HepG2 (cell line): ENCODE measurements around the gene MATK. TPM values are rescaled to one million over a fixed set of nuclear protein-coding genes. Genes with fewer than 3 reads are reported as not detected.
A peak's percentile ranks its signal among the peaks of the same experiment; 100 is the strongest.

Experiments
- ATAD3A ChIP-seq: sonication (generic); formaldehyde crosslinking; IDR thresholded peaks from 2 replicates; pipeline ENCODE4 v1.4.0; 2020; ENCODE audit warnings: missing genetic modification reagents
- GTF3A ChIP-seq: sonication (generic); formaldehyde crosslinking; conservative IDR thresholded peaks from 2 replicates; pipeline ENCODE4 v1.4.0; 2020; ENCODE audit warnings: mild to moderate bottlenecking, missing genetic modification reagents
- MED8 ChIP-seq: sonication (generic); formaldehyde crosslinking; IDR thresholded peaks from 2 replicates; pipeline ENCODE4 v1.8.1; 2023; ENCODE audit warnings: mild to moderate bottlenecking, missing genetic modification reagents; ENCODE audit not compliant: insufficient replicate concordance
- MZF1 ChIP-seq: sonication (generic); formaldehyde crosslinking; IDR thresholded peaks from 2 replicates; pipeline ENCODE4 v1.8.1; 2023; ENCODE audit warnings: mild to moderate bottlenecking, missing genetic modification reagents, borderline replicate concordance
- NR2F6 ChIP-seq, 2 experiments: IDR thresholded peaks; 2 replicates each; pipeline ENCODE4 v1.6.1; 2016; ENCODE audit warnings: antibody characterized with exemption in 1 of 2, mild to moderate bottlenecking in 1 of 2
- RBM39 ChIP-seq: fragments of 200-400 bp; formaldehyde crosslinking; IDR thresholded peaks from one replicate; pipeline ENCODE4 v1.6.1; 2018; ENCODE audit warnings: antibody characterized with exemption, mild to moderate bottlenecking, low read depth, low read length; ENCODE audit not compliant: poor library complexity, severe bottlenecking
- SIN3A ChIP-seq: IDR thresholded peaks from 2 replicates; pipeline ENCODE4 v1.6.1; 2011; ENCODE audit warnings: low read depth, mild to moderate bottlenecking, control low read depth, low read length, borderline replicate concordance
- TOPORS ChIP-seq: sonication (generic); formaldehyde crosslinking; IDR thresholded peaks from 2 replicates; pipeline ENCODE4 v1.8.0; 2023; ENCODE audit warnings: mild to moderate bottlenecking, missing genetic modification reagents
- ZNF335 ChIP-seq: sonication (generic); formaldehyde crosslinking; IDR thresholded peaks from 2 replicates; pipeline ENCODE4 v1.4.0; 2020; ENCODE audit warnings: missing genetic modification reagents
- ZNF510 ChIP-seq: sonication (generic); formaldehyde crosslinking; IDR thresholded peaks from 2 replicates; pipeline ENCODE4 v1.4.0; 2020; ENCODE audit warnings: low read depth, mild to moderate bottlenecking, missing genetic modification reagents
- ZNF572 ChIP-seq: sonication (generic); formaldehyde crosslinking; IDR thresholded peaks from 2 replicates; pipeline ENCODE4 v1.5.1; 2020; ENCODE audit warnings: mild to moderate bottlenecking, missing genetic modification reagents
- ZNF773 ChIP-seq: sonication (generic); formaldehyde crosslinking; IDR thresholded peaks from 2 replicates; pipeline ENCODE4 v1.4.0; 2020; ENCODE audit warnings: missing genetic modification reagents, borderline replicate concordance
- ZNF83 ChIP-seq: sonication (generic); formaldehyde crosslinking; IDR thresholded peaks from 2 replicates; pipeline ENCODE4 v1.4.0; 2020; ENCODE audit warnings: missing genetic modification reagents, mild to moderate bottlenecking, borderline replicate concordance
- polyA plus RNA-seq, 8 experiments: library from polyadenylated mRNA; depleted of rRNA in 3 of 8; stranded (reverse) in 7 of 8; unstranded in 1 of 8; fragments of >200 nt; fragmentation: Illumina TruSeq in 4 of 8; extraction: Trizol in 4 of 8; gene quantifications; 2 replicates each; pipeline versions ENCODE4 v1.2.1 to v1.2.3, GENCODE V29; 2011 to 2016; ENCODE audit warnings: low read depth in 4 of 8, missing spikeins in 1 of 8, mixed read lengths in 1 of 8; ENCODE audit not compliant: insufficient read depth in 1 of 8
- total RNA-seq, 5 experiments: library from RNA; depleted of rRNA; stranded (reverse); fragments of >200 nt; fragmentation: Illumina TruSeq; extraction: Trizol; gene quantifications; 2 replicates each; pipeline ENCODE4 v1.2.3, GENCODE V29; 2016; ENCODE audit warnings: low read depth in 1 of 5
- TF ChIP-seq, protein P1 (sequence below): sonication (generic); formaldehyde crosslinking; IDR thresholded peaks from 2 replicates; pipeline ENCODE4 v1.8.0; 2022; ENCODE audit warnings: missing genetic modification reagents, mild to moderate bottlenecking, borderline replicate concordance
- TF ChIP-seq, protein P2 (sequence below): sonication (generic); formaldehyde crosslinking; IDR thresholded peaks from 2 replicates; pipeline ENCODE4 v1.4.0; 2020; ENCODE audit warnings: low read depth, mild to moderate bottlenecking, missing genetic modification reagents
- TF ChIP-seq, protein P3 (sequence below): sonication (generic); formaldehyde crosslinking; IDR thresholded peaks from 2 replicates; pipeline ENCODE4; 2020; ENCODE audit warnings: missing genetic modification reagents, mild to moderate bottlenecking, borderline replicate concordance
- TF ChIP-seq, protein P4 (sequence below): IDR thresholded peaks from 2 replicates; pipeline ENCODE4 v1.6.1; 2016; ENCODE audit warnings: low read depth

The MATK gene
- total and polyA plus RNA-seq, 2 of the 13 experiments (the other 11 are each of a cell fraction or from before 2014, with no cell fraction given) = 0.09 TPM; not detected in 1

DNA sequence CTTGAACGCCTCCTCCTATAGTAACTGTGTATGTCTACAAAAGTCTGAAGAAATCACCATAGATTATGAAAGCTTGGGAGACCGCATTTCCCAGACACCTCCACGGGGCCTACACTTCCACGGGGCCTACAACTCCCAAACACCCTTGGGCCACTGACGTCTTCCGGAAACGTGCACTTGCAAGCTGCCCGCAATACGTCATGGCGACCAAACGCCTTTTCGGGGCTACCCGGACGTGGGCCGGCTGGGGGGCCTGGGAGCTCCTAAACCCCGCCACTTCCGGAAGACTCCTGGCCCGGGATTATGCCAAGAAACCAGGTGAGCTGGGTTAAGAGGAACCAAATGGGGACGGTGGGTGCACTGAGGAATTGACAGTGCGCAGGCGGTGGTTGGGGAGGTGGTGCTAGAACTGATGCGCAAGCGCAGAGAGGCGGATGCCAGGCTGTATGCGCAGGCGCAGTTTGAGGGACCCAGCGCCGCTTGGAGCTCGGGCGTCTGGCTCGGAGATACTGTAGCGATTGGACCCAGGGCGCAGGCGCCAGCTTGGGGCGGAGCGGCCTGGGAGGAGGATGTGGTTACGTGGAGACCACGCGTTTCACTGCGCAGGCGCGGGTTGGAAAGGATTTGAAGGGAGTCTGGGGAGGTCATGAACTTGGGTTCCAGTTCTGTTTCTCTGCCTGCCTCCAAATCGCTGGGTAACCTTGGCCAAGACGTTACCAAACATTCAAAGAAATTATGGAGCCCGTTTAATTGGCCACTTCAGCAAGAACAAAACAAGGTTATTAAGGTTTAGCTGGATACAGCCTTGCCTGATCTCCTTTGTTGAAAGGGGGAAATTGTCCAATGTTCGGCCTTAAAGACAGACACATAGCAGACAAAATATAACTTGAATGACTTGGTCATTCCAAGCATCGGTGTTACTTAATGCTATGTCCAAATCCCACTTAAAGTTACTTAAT is 23.4 kb downstream of the MATK start, which contains the start of gene MRPL54 (continued):
- TF ChIP-seq RBM39 (peak; percentile 79), SIN3A (peak; percentile 57; the same call in 1 of the 2 replicates), ZNF83 (no peak), MED8 (no peak), ZNF335 (CRISPR knock-in tag) (peak; percentile 91), NR2F6 (IDR thresholded peaks at IDR 0.05) (no peak), NR2F6 (CRISPR knock-in tag; IDR thresholded peaks at IDR 0.05) (peak; percentile 53; the same call in 1 of the 2 replicates), ZNF572 (0 out of 2 replicates have a peak, but pooled peaks have one; percentile 83), ZNF773 (no peak), MZF1 (CRISPR knock-in tag) (no peak), ATAD3A (CRISPR knock-in tag) (no peak), TOPORS (CRISPR knock-in tag) (0 out of 2 replicates have a peak, but pooled peaks have one; percentile 39), GTF3A (CRISPR knock-in tag) (no peak), ZNF510 (CRISPR knock-in tag) (no peak)
- TF ChIP-seq, protein P1, sequence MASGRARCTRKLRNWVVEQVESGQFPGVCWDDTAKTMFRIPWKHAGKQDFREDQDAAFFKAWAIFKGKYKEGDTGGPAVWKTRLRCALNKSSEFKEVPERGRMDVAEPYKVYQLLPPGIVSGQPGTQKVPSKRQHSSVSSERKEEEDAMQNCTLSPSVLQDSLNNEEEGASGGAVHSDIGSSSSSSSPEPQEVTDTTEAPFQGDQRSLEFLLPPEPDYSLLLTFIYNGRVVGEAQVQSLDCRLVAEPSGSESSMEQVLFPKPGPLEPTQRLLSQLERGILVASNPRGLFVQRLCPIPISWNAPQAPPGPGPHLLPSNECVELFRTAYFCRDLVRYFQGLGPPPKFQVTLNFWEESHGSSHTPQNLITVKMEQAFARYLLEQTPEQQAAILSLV (CRISPR knock-in tag) = no peak
- TF ChIP-seq, protein P2, sequence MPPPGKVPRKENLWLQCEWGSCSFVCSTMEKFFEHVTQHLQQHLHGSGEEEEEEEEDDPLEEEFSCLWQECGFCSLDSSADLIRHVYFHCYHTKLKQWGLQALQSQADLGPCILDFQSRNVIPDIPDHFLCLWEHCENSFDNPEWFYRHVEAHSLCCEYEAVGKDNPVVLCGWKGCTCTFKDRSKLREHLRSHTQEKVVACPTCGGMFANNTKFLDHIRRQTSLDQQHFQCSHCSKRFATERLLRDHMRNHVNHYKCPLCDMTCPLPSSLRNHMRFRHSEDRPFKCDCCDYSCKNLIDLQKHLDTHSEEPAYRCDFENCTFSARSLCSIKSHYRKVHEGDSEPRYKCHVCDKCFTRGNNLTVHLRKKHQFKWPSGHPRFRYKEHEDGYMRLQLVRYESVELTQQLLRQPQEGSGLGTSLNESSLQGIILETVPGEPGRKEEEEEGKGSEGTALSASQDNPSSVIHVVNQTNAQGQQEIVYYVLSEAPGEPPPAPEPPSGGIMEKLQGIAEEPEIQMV = no peak
- TF ChIP-seq, protein P3, sequence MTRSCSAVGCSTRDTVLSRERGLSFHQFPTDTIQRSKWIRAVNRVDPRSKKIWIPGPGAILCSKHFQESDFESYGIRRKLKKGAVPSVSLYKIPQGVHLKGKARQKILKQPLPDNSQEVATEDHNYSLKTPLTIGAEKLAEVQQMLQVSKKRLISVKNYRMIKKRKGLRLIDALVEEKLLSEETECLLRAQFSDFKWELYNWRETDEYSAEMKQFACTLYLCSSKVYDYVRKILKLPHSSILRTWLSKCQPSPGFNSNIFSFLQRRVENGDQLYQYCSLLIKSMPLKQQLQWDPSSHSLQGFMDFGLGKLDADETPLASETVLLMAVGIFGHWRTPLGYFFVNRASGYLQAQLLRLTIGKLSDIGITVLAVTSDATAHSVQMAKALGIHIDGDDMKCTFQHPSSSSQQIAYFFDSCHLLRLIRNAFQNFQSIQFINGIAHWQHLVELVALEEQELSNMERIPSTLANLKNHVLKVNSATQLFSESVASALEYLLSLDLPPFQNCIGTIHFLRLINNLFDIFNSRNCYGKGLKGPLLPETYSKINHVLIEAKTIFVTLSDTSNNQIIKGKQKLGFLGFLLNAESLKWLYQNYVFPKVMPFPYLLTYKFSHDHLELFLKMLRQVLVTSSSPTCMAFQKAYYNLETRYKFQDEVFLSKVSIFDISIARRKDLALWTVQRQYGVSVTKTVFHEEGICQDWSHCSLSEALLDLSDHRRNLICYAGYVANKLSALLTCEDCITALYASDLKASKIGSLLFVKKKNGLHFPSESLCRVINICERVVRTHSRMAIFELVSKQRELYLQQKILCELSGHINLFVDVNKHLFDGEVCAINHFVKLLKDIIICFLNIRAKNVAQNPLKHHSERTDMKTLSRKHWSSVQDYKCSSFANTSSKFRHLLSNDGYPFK (CRISPR knock-in tag) = peak; percentile 98
- TF ChIP-seq, protein P4, sequence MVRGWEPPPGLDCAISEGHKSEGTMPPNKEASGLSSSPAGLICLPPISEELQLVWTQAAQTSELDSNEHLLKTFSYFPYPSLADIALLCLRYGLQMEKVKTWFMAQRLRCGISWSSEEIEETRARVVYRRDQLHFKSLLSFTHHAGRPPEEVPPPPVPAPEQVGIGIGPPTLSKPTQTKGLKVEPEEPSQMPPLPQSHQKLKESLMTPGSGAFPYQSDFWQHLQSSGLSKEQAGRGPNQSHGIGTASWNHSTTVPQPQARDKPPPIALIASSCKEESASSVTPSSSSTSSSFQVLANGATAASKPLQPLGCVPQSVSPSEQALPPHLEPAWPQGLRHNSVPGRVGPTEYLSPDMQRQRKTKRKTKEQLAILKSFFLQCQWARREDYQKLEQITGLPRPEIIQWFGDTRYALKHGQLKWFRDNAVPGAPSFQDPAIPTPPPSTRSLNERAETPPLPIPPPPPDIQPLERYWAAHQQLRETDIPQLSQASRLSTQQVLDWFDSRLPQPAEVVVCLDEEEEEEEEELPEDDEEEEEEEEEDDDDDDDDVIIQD (CRISPR knock-in tag) = no peak
